Measurements from ENCODE around the gene LEKR1.

Gene LEKR1

GRCh38 chr3:157042226-157042625, 216.1 kb downstream of the LEKR1 start:
- Histone ChIP-seq H3K4me1 (ENCODE audit: control insufficient read depth in 2 of 2, insufficient read depth in 2 of 2, low read length in 2 of 2) (no peaks in the 10 kb centered on the region), H3K9me3 (ENCODE audit: control insufficient read depth in 2 of 2, low read length in 2 of 2) (no peaks in the 10 kb centered on the region), H3K36me3 (ENCODE audit: control insufficient read depth in 2 of 2, insufficient read depth in 2 of 2, low read length in 2 of 2) (no peaks in the 10 kb centered on the region), H3K27ac (ENCODE audit: low read depth in 2 of 2, low read length in 2 of 2) (no peak overlapping the region), H3K9ac (ENCODE audit: low read depth in 1 of 2, low read length in 2 of 2) (no peak overlapping the region), H3K27me3 (ENCODE audit: control insufficient read depth in 2 of 2, insufficient read depth in 2 of 2, low read length in 2 of 2) (no peaks in the 10 kb centered on the region), H3K4me3 (ENCODE audit: low read length in 2 of 2) (no peak overlapping the region)

GRCh38 chr3:157043771-157044170, 217.6 kb downstream of the LEKR1 start:
- no peak overlapping the region for H3K4me3 ChIP-seq (ENCODE audit: low read length in 2 of 2)
- no peak overlapping the region for H3K27ac ChIP-seq (ENCODE audit: low read depth in 2 of 2, low read length in 2 of 2)
- no peaks in the 10 kb centered on the region for H3K27me3 ChIP-seq (ENCODE audit: control insufficient read depth in 2 of 2, insufficient read depth in 2 of 2, low read length in 2 of 2)
- H3K36me3 ChIP-seq (ENCODE audit: control insufficient read depth in 2 of 2, insufficient read depth in 2 of 2, low read length in 2 of 2), result no peaks in the 10 kb centered on the region
- H3K9ac ChIP-seq (ENCODE audit: low read depth in 1 of 2, low read length in 2 of 2), result no peak overlapping the region
- H3K4me1 ChIP-seq (ENCODE audit: control insufficient read depth in 2 of 2, insufficient read depth in 2 of 2, low read length in 2 of 2), result no peaks in the 10 kb centered on the region
- H3K9me3 ChIP-seq (ENCODE audit: control insufficient read depth in 2 of 2, low read length in 2 of 2), result no peaks in the 10 kb centered on the region

GRCh38 chr3:157045238-157045850, 219.2 kb downstream of the LEKR1 start:
- H3K27me3 ChIP-seq (ENCODE audit: control insufficient read depth in 2 of 2, insufficient read depth in 2 of 2, low read length in 2 of 2), result no peaks in the 10 kb centered on the region
- no peak overlapping the region for H3K4me3 ChIP-seq (ENCODE audit: low read length in 2 of 2)
- no peaks in the 10 kb centered on the region for H3K36me3 ChIP-seq (ENCODE audit: control insufficient read depth in 2 of 2, insufficient read depth in 2 of 2, low read length in 2 of 2)
- H3K27ac ChIP-seq (ENCODE audit: low read depth in 2 of 2, low read length in 2 of 2), result no peak overlapping the region
- H3K9me3 ChIP-seq (ENCODE audit: control insufficient read depth in 2 of 2, low read length in 2 of 2), result no peaks in the 10 kb centered on the region
- H3K4me1 ChIP-seq (ENCODE audit: control insufficient read depth in 2 of 2, insufficient read depth in 2 of 2, low read length in 2 of 2), result no peaks in the 10 kb centered on the region
- no peak overlapping the region for H3K9ac ChIP-seq (ENCODE audit: low read depth in 1 of 2, low read length in 2 of 2)

GRCh38 chr3:157046520-157046919, 220.4 kb downstream of the LEKR1 start:
- no peaks in the 10 kb centered on the region for H3K9me3 ChIP-seq (ENCODE audit: control insufficient read depth in 2 of 2, low read length in 2 of 2)
- H3K4me3 ChIP-seq (ENCODE audit: low read length in 2 of 2), result no peak overlapping the region
- no peak overlapping the region for H3K9ac ChIP-seq (ENCODE audit: low read depth in 1 of 2, low read length in 2 of 2)
- H3K4me1 ChIP-seq (ENCODE audit: control insufficient read depth in 2 of 2, insufficient read depth in 2 of 2, low read length in 2 of 2), result no peaks in the 10 kb centered on the region
- no peaks in the 10 kb centered on the region for H3K36me3 ChIP-seq (ENCODE audit: control insufficient read depth in 2 of 2, insufficient read depth in 2 of 2, low read length in 2 of 2)
- H3K27me3 ChIP-seq (ENCODE audit: control insufficient read depth in 2 of 2, insufficient read depth in 2 of 2, low read length in 2 of 2), result no peaks in the 10 kb centered on the region
- H3K27ac ChIP-seq (ENCODE audit: low read depth in 2 of 2, low read length in 2 of 2), result no peak overlapping the region

GRCh38 chr3:157051055-157051454, 224.9 kb downstream of the LEKR1 start:
- Histone ChIP-seq H3K9me3 (ENCODE audit: control insufficient read depth in 2 of 2, low read length in 2 of 2) (no peaks in the 10 kb centered on the region), H3K4me1 (ENCODE audit: control insufficient read depth in 2 of 2, insufficient read depth in 2 of 2, low read length in 2 of 2) (no peaks in the 10 kb centered on the region), H3K27ac (ENCODE audit: low read depth in 2 of 2, low read length in 2 of 2) (no peak overlapping the region), H3K36me3 (ENCODE audit: control insufficient read depth in 2 of 2, insufficient read depth in 2 of 2, low read length in 2 of 2) (no peaks in the 10 kb centered on the region), H3K9ac (ENCODE audit: low read depth in 1 of 2, low read length in 2 of 2) (no peak overlapping the region), H3K27me3 (ENCODE audit: control insufficient read depth in 2 of 2, insufficient read depth in 2 of 2, low read length in 2 of 2) (no peaks in the 10 kb centered on the region), H3K4me3 (ENCODE audit: low read length in 2 of 2) (no peak overlapping the region)

- no peaks in the 10 kb centered on the region for H3K9me3 ChIP-seq (ENCODE audit: control insufficient read depth in 2 of 2, low read length in 2 of 2)
- H3K27ac ChIP-seq (ENCODE audit: low read depth in 2 of 2, low read length in 2 of 2), result no peak overlapping the region
- H3K4me1 ChIP-seq (ENCODE audit: control insufficient read depth in 2 of 2, insufficient read depth in 2 of 2, low read length in 2 of 2), result no peaks in the 10 kb centered on the region
- no peak overlapping the region for H3K4me3 ChIP-seq (ENCODE audit: low read length in 2 of 2)
- no peak overlapping the region for H3K9ac ChIP-seq (ENCODE audit: low read depth in 1 of 2, low read length in 2 of 2)
- no peaks in the 10 kb centered on the region for H3K27me3 ChIP-seq (ENCODE audit: control insufficient read depth in 2 of 2, insufficient read depth in 2 of 2, low read length in 2 of 2)
- no peaks in the 10 kb centered on the region for H3K36me3 ChIP-seq (ENCODE audit: control insufficient read depth in 2 of 2, insufficient read depth in 2 of 2, low read length in 2 of 2)
These were observed 225.4 kb downstream of the LEKR1 start for GRCh38 chr3:157051591-157051990.

- Histone ChIP-seq H3K36me3 (ENCODE audit: control insufficient read depth in 2 of 2, insufficient read depth in 2 of 2, low read length in 2 of 2) (no peaks in the 10 kb centered on the region), H3K27me3 (ENCODE audit: control insufficient read depth in 2 of 2, insufficient read depth in 2 of 2, low read length in 2 of 2) (no peaks in the 10 kb centered on the region), H3K4me3 (ENCODE audit: low read length in 2 of 2) (no peak overlapping the region), H3K4me1 (ENCODE audit: control insufficient read depth in 2 of 2, insufficient read depth in 2 of 2, low read length in 2 of 2) (no peaks in the 10 kb centered on the region), H3K9me3 (ENCODE audit: control insufficient read depth in 2 of 2, low read length in 2 of 2) (no peaks in the 10 kb centered on the region), H3K27ac (ENCODE audit: low read depth in 2 of 2, low read length in 2 of 2) (no peak overlapping the region), H3K9ac (ENCODE audit: low read depth in 1 of 2, low read length in 2 of 2) (no peak overlapping the region)
These were observed 229.9 kb downstream of the LEKR1 start for GRCh38 chr3:157056035-157056434.

GRCh38 chr3:157058392-157059071, 232.4 kb downstream of the LEKR1 start:
- no peaks in the 10 kb centered on the region for H3K4me1 ChIP-seq (ENCODE audit: control insufficient read depth in 2 of 2, insufficient read depth in 2 of 2, low read length in 2 of 2)
- no peak overlapping the region for H3K27ac ChIP-seq (ENCODE audit: low read depth in 2 of 2, low read length in 2 of 2)
- H3K27me3 ChIP-seq (ENCODE audit: control insufficient read depth in 2 of 2, insufficient read depth in 2 of 2, low read length in 2 of 2), result no peaks in the 10 kb centered on the region
- H3K4me3 ChIP-seq (ENCODE audit: low read length in 2 of 2), result no peak overlapping the region
- H3K9ac ChIP-seq (ENCODE audit: low read depth in 1 of 2, low read length in 2 of 2), result no peak overlapping the region
- H3K36me3 ChIP-seq (ENCODE audit: control insufficient read depth in 2 of 2, insufficient read depth in 2 of 2, low read length in 2 of 2), result no peaks in the 10 kb centered on the region
- H3K9me3 ChIP-seq (ENCODE audit: control insufficient read depth in 2 of 2, low read length in 2 of 2), result no peaks in the 10 kb centered on the region

- H3K4me3 ChIP-seq (ENCODE audit: low read length in 2 of 2), result no peak overlapping the region
- no peak overlapping the region for H3K9ac ChIP-seq (ENCODE audit: low read depth in 1 of 2, low read length in 2 of 2)
- H3K4me1 ChIP-seq (ENCODE audit: control insufficient read depth in 2 of 2, insufficient read depth in 2 of 2, low read length in 2 of 2), result no peaks in the 10 kb centered on the region
- H3K9me3 ChIP-seq (ENCODE audit: control insufficient read depth in 2 of 2, low read length in 2 of 2), result no peaks in the 10 kb centered on the region
- H3K27me3 ChIP-seq (ENCODE audit: control insufficient read depth in 2 of 2, insufficient read depth in 2 of 2, low read length in 2 of 2), result no peaks in the 10 kb centered on the region
- H3K27ac ChIP-seq (ENCODE audit: low read depth in 2 of 2, low read length in 2 of 2), result no peak overlapping the region
- no peaks in the 10 kb centered on the region for H3K36me3 ChIP-seq (ENCODE audit: control insufficient read depth in 2 of 2, insufficient read depth in 2 of 2, low read length in 2 of 2)
These were observed 233.0 kb downstream of the LEKR1 start for GRCh38 chr3:157059181-157059580.

GRCh38 chr3:157059661-157060060, 233.5 kb downstream of the LEKR1 start:
- no peak overlapping the region for H3K9ac ChIP-seq (ENCODE audit: low read depth in 1 of 2, low read length in 2 of 2)

More at GRCh38 chr3:157059661-157060060, 233.5 kb downstream of the LEKR1 start:
- Histone ChIP-seq H3K9me3 (ENCODE audit: control insufficient read depth in 2 of 2, low read length in 2 of 2) (no peaks in the 10 kb centered on the region), H3K36me3 (ENCODE audit: control insufficient read depth in 2 of 2, insufficient read depth in 2 of 2, low read length in 2 of 2) (no peaks in the 10 kb centered on the region), H3K27me3 (ENCODE audit: control insufficient read depth in 2 of 2, insufficient read depth in 2 of 2, low read length in 2 of 2) (no peaks in the 10 kb centered on the region), H3K27ac (ENCODE audit: low read depth in 2 of 2, low read length in 2 of 2) (no peak overlapping the region), H3K4me1 (ENCODE audit: control insufficient read depth in 2 of 2, insufficient read depth in 2 of 2, low read length in 2 of 2) (no peaks in the 10 kb centered on the region), H3K4me3 (ENCODE audit: low read length in 2 of 2) (no peak overlapping the region)
